Measurements from ENCODE around the gene CTDP1. TPM values are rescaled to one million over a fixed set of nuclear protein-coding genes. Genes with fewer than 3 reads are reported as not detected.
"Not testable (repeated sequence)": the region's sequence is repeated elsewhere in the genome, so short reads cannot be mapped to it uniquely, and the experiment has no call there.

CTDP1 gene
- total and polyA plus RNA-seq, 2 donors, result 10.1 to 16.0 TPM

- no peak for DNase-seq (ENCODE audit: extremely low spot score)
- Histone ChIP-seq H3K36me3 (ENCODE audit: insufficient read depth) (peaks cover 14% of the 10 kb centered on the region), H3K4me3 (ENCODE audit: low read depth, low read length) (no peak overlapping the region), H3K4me1 (ENCODE audit: insufficient read depth) (no peaks in the 10 kb centered on the region), H3K27ac (ENCODE audit: low read depth) (no peak overlapping the region)
- 94% methylated on average over 25 of the region's 25 CpGs for WGBS
Measured at GRCh38 chr18:79736230-79736629, 56.6 kb downstream of the CTDP1 start.

GRCh38 chr18:79736846-79737245, 57.2 kb downstream of the CTDP1 start:
- Histone ChIP-seq H3K36me3 (ENCODE audit: insufficient read depth) (peaks cover 9% of the 10 kb centered on the region), H3K4me3 (ENCODE audit: low read depth, low read length) (no peak overlapping the region), H3K27ac (ENCODE audit: low read depth) (no peak overlapping the region), H3K4me1 (ENCODE audit: insufficient read depth) (no peaks in the 10 kb centered on the region)
- 96% methylated on average over 24 of the region's 24 CpGs for WGBS
- DNase-seq (ENCODE audit: extremely low spot score), result no peak

- WGBS, result 92% methylated on average over 17 of the region's 17 CpGs
- Histone ChIP-seq H3K27ac (ENCODE audit: low read depth) (no peak overlapping the region), H3K4me1 (ENCODE audit: insufficient read depth) (no peaks in the 10 kb centered on the region), H3K36me3 (ENCODE audit: insufficient read depth) (peaks cover 9% of the 10 kb centered on the region), H3K4me3 (ENCODE audit: low read depth, low read length) (no peak overlapping the region)
- no peak for DNase-seq (ENCODE audit: extremely low spot score)
Measured at GRCh38 chr18:79737426-79737825, 57.8 kb downstream of the CTDP1 start.

- 87% methylated on average over 20 of the region's 20 CpGs for WGBS
- Histone ChIP-seq H3K4me3 (ENCODE audit: low read depth, low read length) (no peak overlapping the region), H3K4me1 (ENCODE audit: insufficient read depth) (no peaks in the 10 kb centered on the region), H3K36me3 (ENCODE audit: insufficient read depth) (peaks cover 9% of the 10 kb centered on the region), H3K27ac (ENCODE audit: low read depth) (no peak overlapping the region)
- no peak for DNase-seq (ENCODE audit: extremely low spot score)
Measured at GRCh38 chr18:79738041-79738461, 58.4 kb downstream of the CTDP1 start.

- H3K4me1 ChIP-seq (ENCODE audit: insufficient read depth), result no peaks in the 10 kb centered on the region
- WGBS, result 84% methylated on average over 21 of the region's 21 CpGs
- H3K36me3 ChIP-seq (ENCODE audit: insufficient read depth), result peaks cover 6% of the 10 kb centered on the region
- DNase-seq (ENCODE audit: extremely low spot score), result no peak
- no peak overlapping the region for H3K27ac ChIP-seq (ENCODE audit: low read depth)
- no peak overlapping the region for H3K4me3 ChIP-seq (ENCODE audit: low read depth, low read length)
Measured at GRCh38 chr18:79738581-79739439, 59.2 kb downstream of the CTDP1 start.

- 95% methylated on average over 15 of the region's 15 CpGs for WGBS
- DNase-seq (ENCODE audit: extremely low spot score), result no peak
Measured at GRCh38 chr18:79739440-79739778, 59.8 kb downstream of the CTDP1 start.

GRCh38 chr18:79740047-79740446, 60.4 kb downstream of the CTDP1 start:
- DNase-seq (ENCODE audit: extremely low spot score); H3K4me3 ChIP-seq (ENCODE audit: low read depth, low read length); H3K4me1 ChIP-seq (ENCODE audit: insufficient read depth); H3K27ac ChIP-seq (ENCODE audit: low read depth); H3K36me3 ChIP-seq (ENCODE audit: insufficient read depth): not testable (repeated sequence)
- 98% methylated on average over 18 of the region's 27 CpGs for WGBS

More at GRCh38 chr18:79739440-79739778, 59.8 kb downstream of the CTDP1 start:
- Histone ChIP-seq H3K4me1 (ENCODE audit: insufficient read depth) (no peaks in the 10 kb centered on the region), H3K27ac (ENCODE audit: low read depth) (no peak overlapping the region), H3K36me3 (ENCODE audit: insufficient read depth) (peaks cover 4% of the 10 kb centered on the region), H3K4me3 (ENCODE audit: low read depth, low read length) (no peak overlapping the region)

- H3K4me1 ChIP-seq (ENCODE audit: insufficient read depth), result no peaks in the 10 kb centered on the region
- WGBS, result 96% methylated on average over 26 of the region's 26 CpGs
- H3K27ac ChIP-seq (ENCODE audit: low read depth), result no peak overlapping the region
- DNase-seq (ENCODE audit: extremely low spot score), result no peak
- no peak overlapping the region for H3K4me3 ChIP-seq (ENCODE audit: low read depth, low read length)
- peaks cover 4% of the 10 kb centered on the region for H3K36me3 ChIP-seq (ENCODE audit: insufficient read depth)
Measured at GRCh38 chr18:79740521-79741361, 61.1 kb downstream of the CTDP1 start.

- no peak overlapping the region for H3K27ac ChIP-seq (ENCODE audit: low read depth)
- H3K36me3 ChIP-seq (ENCODE audit: insufficient read depth), result peaks cover 4% of the 10 kb centered on the region
- no peak for DNase-seq (ENCODE audit: extremely low spot score)
- no peaks in the 10 kb centered on the region for H3K4me1 ChIP-seq (ENCODE audit: insufficient read depth)
- no peak overlapping the region for H3K4me3 ChIP-seq (ENCODE audit: low read depth, low read length)
- WGBS, result 79% methylated on average over 8 of the region's 8 CpGs
Measured at GRCh38 chr18:79741362-79741700, 61.7 kb downstream of the CTDP1 start.

GRCh38 chr18:79742076-79742475, 62.5 kb downstream of the CTDP1 start:
- no peak for DNase-seq (ENCODE audit: extremely low spot score)
- WGBS, result 93% methylated on average over 4 of the region's 4 CpGs
- Histone ChIP-seq H3K36me3 (ENCODE audit: insufficient read depth) (no peaks in the 10 kb centered on the region), H3K4me3 (ENCODE audit: low read depth, low read length) (no peak overlapping the region), H3K4me1 (ENCODE audit: insufficient read depth) (no peaks in the 10 kb centered on the region), H3K27ac (ENCODE audit: low read depth) (no peak overlapping the region)

GRCh38 chr18:79744625-79745024, 65.0 kb downstream of the CTDP1 start:
- Histone ChIP-seq H3K4me3 (ENCODE audit: low read depth, low read length) (no peak overlapping the region), H3K27ac (ENCODE audit: low read depth) (no peak overlapping the region), H3K4me1 (ENCODE audit: insufficient read depth) (no peaks in the 10 kb centered on the region), H3K36me3 (ENCODE audit: insufficient read depth) (no peaks in the 10 kb centered on the region)
- 95% methylated on average over 14 of the region's 14 CpGs for WGBS
- DNase-seq (ENCODE audit: extremely low spot score), result no peak

- Histone ChIP-seq H3K4me1 (ENCODE audit: insufficient read depth) (no peaks in the 10 kb centered on the region), H3K27ac (ENCODE audit: low read depth) (no peak overlapping the region), H3K36me3 (ENCODE audit: insufficient read depth) (peaks cover 2% of the 10 kb centered on the region), H3K4me3 (ENCODE audit: low read depth, low read length) (no peak overlapping the region)
- 98% methylated on average over 8 of the region's 8 CpGs for WGBS
- no peak for DNase-seq (ENCODE audit: extremely low spot score)
Measured at GRCh38 chr18:79746730-79747129, 67.1 kb downstream of the CTDP1 start.

GRCh38 chr18:79747156-79747845, 67.7 kb downstream of the CTDP1 start:
- no peak for DNase-seq (ENCODE audit: extremely low spot score)
- H3K36me3 ChIP-seq (ENCODE audit: insufficient read depth), result peaks cover 2% of the 10 kb centered on the region
- no peak overlapping the region for H3K27ac ChIP-seq (ENCODE audit: low read depth)

More at GRCh38 chr18:79747156-79747845, 67.7 kb downstream of the CTDP1 start:
- WGBS, result 96% methylated on average over 35 of the region's 35 CpGs
- no peaks in the 10 kb centered on the region for H3K4me1 ChIP-seq (ENCODE audit: insufficient read depth)
- no peak overlapping the region for H3K4me3 ChIP-seq (ENCODE audit: low read depth, low read length)
